ENCODE measurements around the gene GATA2. TPM values are rescaled to one million over a fixed set of nuclear protein-coding genes. Genes with fewer than 3 reads are reported as not detected.

The GATA2 gene
- total RNA-seq, 2 experiments from 2014 or later: 0.16 to 0.17 TPM

DNA sequence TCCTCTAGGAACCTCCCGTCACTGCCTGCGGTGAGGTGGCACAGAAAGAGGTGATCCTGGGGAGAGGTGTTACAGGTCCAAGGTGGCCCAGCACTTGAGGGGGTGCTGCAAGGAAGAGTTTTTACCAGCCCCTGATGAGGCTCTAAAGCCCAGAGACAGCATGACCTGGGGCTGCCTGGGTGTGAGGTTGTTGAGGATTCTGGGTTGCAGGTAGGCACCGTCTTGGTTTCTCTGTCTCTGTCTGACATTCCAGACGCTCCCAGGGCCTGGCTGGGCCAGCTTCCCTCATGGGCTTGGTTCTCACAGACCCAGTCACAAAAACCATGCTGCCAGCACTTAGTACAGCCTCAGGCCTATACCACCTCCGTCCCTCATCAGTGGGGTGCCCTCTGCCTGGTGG is 57.4 kb downstream of the GATA2 start:
- H3K4me1 ChIP-seq (ENCODE audit: insufficient read depth, low read length): peaks cover 8% of the 10 kb centered on the region
- ChIA-PET POLR2A (no interaction called here), CTCF (no interaction called here)
- Mint-ChIP-seq H3K9me3 (no peaks in the 10 kb centered on the region), H3K27me3 (peaks cover 61% of the 10 kb centered on the region), H3K27ac (no peak overlapping the region), H3K4me3 (no peak overlapping the region), H3K4me1 (ENCODE audit: low read depth) (peaks cover 7% of the 10 kb centered on the region), H3K36me3 (ENCODE audit: low read depth) (no peaks in the 10 kb centered on the region)
- H3K4me3 ChIP-seq (ENCODE audit: low read length): no peak overlapping the region
- intact Hi-C loops (cut with DNase I, micrococcal nuclease): no loop called here
- H3K27me3 ChIP-seq (ENCODE audit: control insufficient read depth in 1 of 2, insufficient read depth in 2 of 2, low read length in 2 of 2): peaks cover 31 to 43% of the 10 kb centered on the region in 2 experiments
- peaks cover 0 to 16% of the 10 kb centered on the region in 2 experiments for H3K9me3 ChIP-seq (ENCODE audit: control insufficient read depth in 1 of 2, insufficient read depth in 1 of 2, low read length in 2 of 2)
- no peaks in the 10 kb centered on the region for H3K36me3 ChIP-seq (ENCODE audit: insufficient read depth, low read length)
- DNase-seq (no peak), ATAC-seq (ENCODE audit: poor library complexity) (no peak)
- TF ChIP-seq, protein P1, sequence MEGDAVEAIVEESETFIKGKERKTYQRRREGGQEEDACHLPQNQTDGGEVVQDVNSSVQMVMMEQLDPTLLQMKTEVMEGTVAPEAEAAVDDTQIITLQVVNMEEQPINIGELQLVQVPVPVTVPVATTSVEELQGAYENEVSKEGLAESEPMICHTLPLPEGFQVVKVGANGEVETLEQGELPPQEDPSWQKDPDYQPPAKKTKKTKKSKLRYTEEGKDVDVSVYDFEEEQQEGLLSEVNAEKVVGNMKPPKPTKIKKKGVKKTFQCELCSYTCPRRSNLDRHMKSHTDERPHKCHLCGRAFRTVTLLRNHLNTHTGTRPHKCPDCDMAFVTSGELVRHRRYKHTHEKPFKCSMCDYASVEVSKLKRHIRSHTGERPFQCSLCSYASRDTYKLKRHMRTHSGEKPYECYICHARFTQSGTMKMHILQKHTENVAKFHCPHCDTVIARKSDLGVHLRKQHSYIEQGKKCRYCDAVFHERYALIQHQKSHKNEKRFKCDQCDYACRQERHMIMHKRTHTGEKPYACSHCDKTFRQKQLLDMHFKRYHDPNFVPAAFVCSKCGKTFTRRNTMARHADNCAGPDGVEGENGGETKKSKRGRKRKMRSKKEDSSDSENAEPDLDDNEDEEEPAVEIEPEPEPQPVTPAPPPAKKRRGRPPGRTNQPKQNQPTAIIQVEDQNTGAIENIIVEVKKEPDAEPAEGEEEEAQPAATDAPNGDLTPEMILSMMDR (IDR thresholded peaks at IDR 0.05): no peak
- H3K27ac ChIP-seq (ENCODE audit: low read depth in 1 of 2, low read length in 2 of 2): no peak overlapping the region

DNA sequence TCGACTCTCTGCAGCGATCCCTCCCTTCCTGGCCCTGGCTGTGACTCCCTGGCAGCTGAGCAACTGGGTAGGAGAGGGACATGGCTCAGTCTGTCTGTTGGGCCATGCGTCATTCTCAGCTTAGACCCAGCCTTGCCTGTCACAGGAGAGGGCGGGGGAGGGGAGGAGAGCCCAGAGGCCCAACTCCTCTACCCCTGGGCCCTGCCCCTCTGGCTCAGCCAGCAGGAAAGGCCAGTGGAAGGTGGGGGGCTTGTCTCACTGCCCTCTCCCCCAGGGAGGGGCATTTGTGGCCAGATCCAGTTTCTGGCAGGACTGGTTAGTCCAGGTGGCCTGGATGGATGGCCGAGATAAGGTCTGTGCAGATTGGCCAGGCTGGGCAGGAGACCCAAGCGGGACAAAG is 57.9 kb downstream of the GATA2 start:
- ChIA-PET CTCF (no interaction called here), POLR2A (no interaction called here)
- peaks cover 7% of the 10 kb centered on the region for H3K4me1 Mint-ChIP-seq (ENCODE audit: low read depth)
- no peak overlapping the region for H3K27ac ChIP-seq (ENCODE audit: low read depth in 1 of 2, low read length in 2 of 2)
- no peak for DNase-seq
- H3K36me3 Mint-ChIP-seq (ENCODE audit: low read depth): no peaks in the 10 kb centered on the region
- H3K9me3 Mint-ChIP-seq: no peaks in the 10 kb centered on the region
- H3K36me3 ChIP-seq (ENCODE audit: insufficient read depth, low read length): no peaks in the 10 kb centered on the region
- intact Hi-C loops (cut with DNase I, micrococcal nuclease): no loop called here
- no peak overlapping the region for H3K27ac Mint-ChIP-seq
- no peak overlapping the region for H3K4me3 Mint-ChIP-seq
- no peak overlapping the region for H3K4me3 ChIP-seq (ENCODE audit: low read length)
- peaks cover 63% of the 10 kb centered on the region for H3K27me3 Mint-ChIP-seq
- H3K27me3 ChIP-seq (ENCODE audit: control insufficient read depth in 1 of 2, insufficient read depth in 2 of 2, low read length in 2 of 2): peaks cover 31 to 48% of the 10 kb centered on the region in 2 experiments
- peaks cover 0 to 16% of the 10 kb centered on the region in 2 experiments for H3K9me3 ChIP-seq (ENCODE audit: control insufficient read depth in 1 of 2, insufficient read depth in 1 of 2, low read length in 2 of 2)
- TF ChIP-seq, protein P1 (IDR thresholded peaks at IDR 0.05): no peak
- no peak for ATAC-seq (ENCODE audit: poor library complexity)
- peaks cover 8% of the 10 kb centered on the region for H3K4me1 ChIP-seq (ENCODE audit: insufficient read depth, low read length)

DNA sequence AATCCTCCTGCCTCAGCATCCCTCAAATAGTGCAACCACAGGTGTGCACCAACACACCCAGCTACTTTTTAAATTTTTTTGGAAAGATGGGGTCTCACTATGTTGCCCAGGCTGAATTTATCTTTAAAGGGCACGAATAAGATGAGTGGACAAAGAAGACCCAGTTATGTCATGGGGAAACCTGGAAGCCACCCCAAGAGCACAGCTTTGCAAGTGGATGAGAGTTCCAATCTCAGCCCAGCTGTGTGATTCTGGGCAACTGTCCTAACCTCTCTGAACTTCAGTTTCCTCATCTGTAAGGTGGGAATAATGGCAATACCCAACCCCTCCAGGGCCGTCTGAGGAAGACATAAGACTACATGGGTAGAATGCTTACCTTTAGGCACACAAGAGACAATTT is 58.5 kb downstream of the GATA2 start:
- peaks cover 7% of the 10 kb centered on the region for H3K4me1 Mint-ChIP-seq (ENCODE audit: low read depth)
- no peak for DNase-seq
- TF ChIP-seq, protein P1 (IDR thresholded peaks at IDR 0.05): no peak
- no peak overlapping the region for H3K27ac Mint-ChIP-seq
- intact Hi-C loops (cut with DNase I, micrococcal nuclease): no loop called here
- H3K27me3 Mint-ChIP-seq: peaks cover 69% of the 10 kb centered on the region
- CTCF ChIA-PET: no interaction called here
- H3K4me3 Mint-ChIP-seq: no peak overlapping the region
- POLR2A ChIA-PET: no interaction called here
- Histone ChIP-seq H3K36me3 (ENCODE audit: insufficient read depth, low read length) (no peaks in the 10 kb centered on the region), H3K4me3 (ENCODE audit: low read length) (no peak overlapping the region), H3K27me3 (ENCODE audit: control insufficient read depth in 1 of 2, insufficient read depth in 2 of 2, low read length in 2 of 2) (peaks cover 31 to 48% of the 10 kb centered on the region in 2 experiments), H3K9me3 (ENCODE audit: control insufficient read depth in 1 of 2, insufficient read depth in 1 of 2, low read length in 2 of 2) (peaks cover 0 to 16% of the 10 kb centered on the region in 2 experiments), H3K27ac (ENCODE audit: low read depth in 1 of 2, low read length in 2 of 2) (no peak overlapping the region), H3K4me1 (ENCODE audit: insufficient read depth, low read length) (peaks cover 8% of the 10 kb centered on the region)
- ATAC-seq (ENCODE audit: poor library complexity): no peak
- no peaks in the 10 kb centered on the region for H3K9me3 Mint-ChIP-seq
- no peaks in the 10 kb centered on the region for H3K36me3 Mint-ChIP-seq (ENCODE audit: low read depth)

All from CD4-positive, alpha-beta T cell (primary cell).